Measurements from ENCODE around the gene NALCN. TPM values are rescaled to one million over a fixed set of nuclear protein-coding genes. Genes with fewer than 3 reads are reported as not detected.

Gene NALCN
- total RNA-seq, 4 donors from 2014 or later: under 0.01 to 13.2 (median 1.4) TPM

DNA sequence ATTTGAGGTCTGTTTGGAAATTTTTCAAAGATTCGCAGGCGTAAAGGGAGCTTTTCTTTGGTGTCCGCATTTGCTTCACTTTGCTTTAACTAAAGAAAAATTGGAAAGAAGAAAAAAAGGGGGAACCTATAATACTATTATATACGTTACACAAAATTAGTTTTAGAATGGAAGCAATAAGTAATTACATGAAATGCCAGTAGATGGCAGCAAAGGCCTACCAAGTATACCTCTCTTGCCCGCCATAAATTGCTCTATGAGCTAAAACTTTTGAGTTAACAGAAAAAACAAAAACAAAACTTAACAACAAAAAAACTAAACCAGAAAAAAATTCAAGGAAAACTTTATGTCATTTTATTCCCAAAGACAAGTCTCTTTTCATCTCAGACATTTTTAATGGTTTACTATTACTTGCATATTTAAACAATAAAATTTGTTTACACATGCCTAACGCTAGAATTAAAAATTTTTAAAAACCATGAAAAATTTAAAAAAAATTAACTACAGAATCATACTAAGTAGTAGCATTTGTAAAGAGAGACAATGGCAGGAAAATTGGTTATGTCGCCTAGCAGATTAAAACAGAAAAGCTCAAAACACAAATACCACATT is 271.4 kb downstream of the NALCN start:
- intact Hi-C loops (cut with DNase I; ENCODE audit: low total_unique reads): no loop called here
- no peaks in the 10 kb centered on the region for H3K4me1 ChIP-seq
- no peak for DNase-seq
- no peak overlapping the region for H3K4me3 ChIP-seq
- H3K27ac ChIP-seq: no peak overlapping the region
- peaks cover 0 to 3% of the 10 kb centered on the region in 2 donors for H3K27me3 ChIP-seq
- no peaks in the 10 kb centered on the region for H3K36me3 ChIP-seq
- TF ChIP-seq, protein P1, sequence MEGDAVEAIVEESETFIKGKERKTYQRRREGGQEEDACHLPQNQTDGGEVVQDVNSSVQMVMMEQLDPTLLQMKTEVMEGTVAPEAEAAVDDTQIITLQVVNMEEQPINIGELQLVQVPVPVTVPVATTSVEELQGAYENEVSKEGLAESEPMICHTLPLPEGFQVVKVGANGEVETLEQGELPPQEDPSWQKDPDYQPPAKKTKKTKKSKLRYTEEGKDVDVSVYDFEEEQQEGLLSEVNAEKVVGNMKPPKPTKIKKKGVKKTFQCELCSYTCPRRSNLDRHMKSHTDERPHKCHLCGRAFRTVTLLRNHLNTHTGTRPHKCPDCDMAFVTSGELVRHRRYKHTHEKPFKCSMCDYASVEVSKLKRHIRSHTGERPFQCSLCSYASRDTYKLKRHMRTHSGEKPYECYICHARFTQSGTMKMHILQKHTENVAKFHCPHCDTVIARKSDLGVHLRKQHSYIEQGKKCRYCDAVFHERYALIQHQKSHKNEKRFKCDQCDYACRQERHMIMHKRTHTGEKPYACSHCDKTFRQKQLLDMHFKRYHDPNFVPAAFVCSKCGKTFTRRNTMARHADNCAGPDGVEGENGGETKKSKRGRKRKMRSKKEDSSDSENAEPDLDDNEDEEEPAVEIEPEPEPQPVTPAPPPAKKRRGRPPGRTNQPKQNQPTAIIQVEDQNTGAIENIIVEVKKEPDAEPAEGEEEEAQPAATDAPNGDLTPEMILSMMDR (IDR thresholded peaks at IDR 0.05): peak; percentile 38 to 58 (median 52)
- no peak for TF ChIP-seq POLR2A (IDR thresholded peaks at IDR 0.05)
- no peaks in the 10 kb centered on the region for H3K9me3 ChIP-seq

DNA sequence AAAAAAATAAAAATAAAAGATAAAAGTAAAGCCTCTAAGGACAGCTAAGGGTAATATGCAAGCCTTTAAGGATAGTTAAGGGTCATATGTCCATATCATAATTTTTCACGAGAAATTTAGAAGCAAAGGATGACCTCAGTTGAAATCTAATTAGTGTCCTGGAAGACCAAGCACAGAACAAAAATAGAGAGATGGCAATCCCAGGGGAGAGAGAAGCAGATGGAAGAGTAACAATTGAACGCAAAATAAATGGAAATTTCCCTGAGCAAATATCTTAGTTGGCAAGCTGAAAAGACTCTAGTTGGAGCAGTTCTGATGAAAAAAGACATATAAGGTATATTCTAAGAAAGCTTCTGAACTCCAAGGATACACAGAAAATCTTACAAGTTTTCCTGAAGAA is 275.4 kb downstream of the NALCN start:
- H3K27ac ChIP-seq: no peak overlapping the region
- DNase-seq: no peak
- no peaks in the 10 kb centered on the region for H3K9me3 ChIP-seq
- H3K4me3 ChIP-seq: no peak overlapping the region
- TF ChIP-seq POLR2A (IDR thresholded peaks at IDR 0.05): no peak
- TF ChIP-seq, protein P1 (IDR thresholded peaks at IDR 0.05): no peak
- no peaks in the 10 kb centered on the region for H3K27me3 ChIP-seq
- no peaks in the 10 kb centered on the region for H3K4me1 ChIP-seq
- intact Hi-C loops (cut with DNase I; ENCODE audit: low total_unique reads): no loop called here
- no peaks in the 10 kb centered on the region for H3K36me3 ChIP-seq

DNA sequence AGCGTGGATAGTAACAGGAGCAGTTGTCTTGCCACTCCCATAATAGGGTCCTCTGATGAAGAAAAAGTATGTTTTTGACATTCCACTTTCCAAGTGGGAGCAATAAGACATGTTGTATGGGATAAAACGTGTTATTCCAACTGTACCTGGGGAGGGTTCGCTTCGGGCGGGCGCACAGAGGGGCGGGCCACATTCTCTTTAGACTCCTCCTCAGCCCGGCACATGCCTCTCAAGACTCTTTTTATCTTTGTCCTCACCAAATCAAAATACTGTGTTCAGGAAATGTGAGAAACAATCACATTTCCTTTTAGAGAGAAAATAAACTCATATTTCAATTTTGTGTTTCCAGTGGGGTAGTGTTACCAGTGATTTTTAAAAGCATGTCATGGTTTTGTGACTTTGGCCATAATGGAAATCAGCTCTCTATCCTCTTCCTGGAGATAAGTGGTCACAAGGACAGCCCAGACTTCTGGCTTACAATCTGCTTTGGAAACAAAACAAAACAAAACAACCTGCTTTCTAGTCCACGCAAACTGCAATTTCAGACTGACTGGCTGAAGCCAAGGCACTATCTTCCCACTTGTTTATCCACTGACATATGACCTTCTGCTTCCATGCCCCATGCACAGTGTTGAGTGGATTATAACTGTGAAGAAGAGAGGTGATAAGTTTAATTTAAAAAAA is 276.1 kb downstream of the NALCN start:
- Histone ChIP-seq H3K4me1 (no peaks in the 10 kb centered on the region), H3K9me3 (no peaks in the 10 kb centered on the region), H3K36me3 (no peaks in the 10 kb centered on the region), H3K4me3 (no peak overlapping the region), H3K27me3 (no peaks in the 10 kb centered on the region), H3K27ac (no peak overlapping the region)
- TF ChIP-seq, protein P1 (IDR thresholded peaks at IDR 0.05): no peak
- TF ChIP-seq POLR2A (IDR thresholded peaks at IDR 0.05): no peak
- intact Hi-C loops (cut with DNase I; ENCODE audit: low total_unique reads): no loop called here
- DNase-seq: no peak

DNA sequence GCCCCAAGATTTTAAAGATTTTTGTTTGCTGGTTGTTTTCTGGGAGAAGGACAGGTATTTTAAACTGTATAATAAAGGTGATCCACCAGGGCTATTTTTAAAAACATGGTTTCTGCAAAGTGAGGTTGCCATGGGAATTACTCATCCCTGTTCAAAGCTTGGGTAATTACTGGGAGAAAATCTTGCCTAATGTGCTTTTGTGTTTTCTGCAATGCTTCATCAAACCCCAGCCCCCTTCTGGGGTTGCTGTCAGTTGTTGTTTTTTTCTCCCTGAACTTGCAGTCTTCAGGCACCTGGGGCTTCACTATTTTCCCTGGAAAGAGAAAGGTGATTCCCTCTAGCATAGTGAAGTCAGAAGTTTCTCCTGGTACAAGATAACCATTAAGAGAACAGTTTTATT is 277.2 kb downstream of the NALCN start:
- no peaks in the 10 kb centered on the region for H3K36me3 ChIP-seq
- intact Hi-C loops (cut with DNase I; ENCODE audit: low total_unique reads): no loop called here
- no peak overlapping the region for H3K27ac ChIP-seq
- DNase-seq: no peak
- H3K4me1 ChIP-seq: no peaks in the 10 kb centered on the region
- H3K27me3 ChIP-seq: no peaks in the 10 kb centered on the region
- TF ChIP-seq, protein P1 (IDR thresholded peaks at IDR 0.05): no peak
- TF ChIP-seq POLR2A (IDR thresholded peaks at IDR 0.05): no peak
- no peaks in the 10 kb centered on the region for H3K9me3 ChIP-seq
- no peak overlapping the region for H3K4me3 ChIP-seq

DNA sequence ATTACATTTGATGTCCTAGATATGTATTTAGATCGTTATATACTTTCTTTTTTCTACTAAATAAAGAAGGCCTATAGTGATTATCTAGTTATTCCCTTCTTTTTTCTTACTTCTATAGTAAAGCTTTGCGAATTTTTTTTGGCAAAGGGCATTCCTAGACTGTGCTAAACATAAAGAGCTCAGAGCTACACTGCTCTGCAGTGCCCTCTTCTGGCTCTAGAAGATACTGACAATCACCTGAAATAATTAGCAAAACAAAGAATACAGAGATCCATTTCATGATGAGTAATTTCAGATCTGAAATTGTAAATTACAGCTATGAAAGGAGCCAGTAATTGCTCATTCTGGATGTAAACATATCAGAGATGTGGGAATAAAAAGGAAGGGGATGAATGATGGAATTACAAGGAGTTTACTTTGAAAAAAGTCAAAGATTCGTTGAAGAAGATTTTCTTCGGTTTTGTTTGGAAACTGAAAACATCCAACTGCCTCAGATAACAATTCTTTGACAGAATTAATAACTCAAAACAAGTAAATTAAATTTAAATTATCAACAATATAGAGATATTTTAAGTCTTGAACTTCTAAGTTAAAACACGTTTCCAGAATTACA is 288.5 kb downstream of the NALCN start:
- Histone ChIP-seq H3K4me1 (no peaks in the 10 kb centered on the region), H3K9me3 (no peaks in the 10 kb centered on the region), H3K27ac (no peak overlapping the region), H3K36me3 (no peaks in the 10 kb centered on the region), H3K4me3 (no peak overlapping the region), H3K27me3 (no peaks in the 10 kb centered on the region)
- no peak for DNase-seq
- intact Hi-C loops (cut with DNase I; ENCODE audit: low total_unique reads): no loop called here
- TF ChIP-seq, protein P1 (IDR thresholded peaks at IDR 0.05): peak; percentile 22 to 52 (median 45)
- TF ChIP-seq POLR2A (IDR thresholded peaks at IDR 0.05): no peak

Measured in uterus (tissue), 4 donors.